Measurements from ENCODE around the gene EHD1.

Gene EHD1

GRCh38 chr11:64909653-64910343 lies 31.4 kb upstream of the EHD1 start:
- DNase-seq: no peak

GRCh38 chr11:64908766-64909165 lies 30.3 kb upstream of the EHD1 start:
- no peak for DNase-seq

GRCh38 chr11:64906314-64906635 lies 27.9 kb upstream of the EHD1 start:
- no peak for DNase-seq

- no peak for DNase-seq
These were observed 27.3 kb upstream of the EHD1 start for GRCh38 chr11:64905516-64906313.

- no peak for DNase-seq
These were observed 24.9 kb upstream of the EHD1 start for GRCh38 chr11:64903291-64903833.

- no peak for DNase-seq
These were observed 23.9 kb upstream of the EHD1 start for GRCh38 chr11:64902102-64902900.

GRCh38 chr11:64900774-64901173 lies 22.4 kb upstream of the EHD1 start:
- DNase-seq: no peak

- DNase-seq: peak; percentile 83
These were observed 21.9 kb upstream of the EHD1 start for GRCh38 chr11:64900263-64900678.

GRCh38 chr11:64898541-64898940 lies 20.1 kb upstream of the EHD1 start:
- DNase-seq: no peak

- no peak for DNase-seq
These were observed 19.6 kb upstream of the EHD1 start for GRCh38 chr11:64898076-64898445.

GRCh38 chr11:64897381-64898075 lies 19.1 kb upstream of the EHD1 start:
- DNase-seq: no peak

- no peak for DNase-seq
These were observed 18.1 kb upstream of the EHD1 start for GRCh38 chr11:64896448-64897022.

- no peak for DNase-seq
These were observed 16.5 kb upstream of the EHD1 start for GRCh38 chr11:64894812-64895452.

- peak; percentile 80 for DNase-seq
These were observed 15.8 kb upstream of the EHD1 start for GRCh38 chr11:64894070-64894811.

GRCh38 chr11:64893194-64894069 lies 15.0 kb upstream of the EHD1 start:
- DNase-seq: no peak

GRCh38 chr11:64892838-64893193 lies 14.4 kb upstream of the EHD1 start:
- no peak for DNase-seq

- no peak for DNase-seq
These were observed 14.0 kb upstream of the EHD1 start for GRCh38 chr11:64892411-64892831.

- no peak for DNase-seq
These were observed 13.5 kb upstream of the EHD1 start for GRCh38 chr11:64891880-64892279.

GRCh38 chr11:64891215-64891848 lies 12.9 kb upstream of the EHD1 start:
- no peak for DNase-seq

GRCh38 chr11:64890522-64890939 lies 12.1 kb upstream of the EHD1 start:
- DNase-seq: no peak

All from central memory CD4-positive, alpha-beta T cell (primary cell).